Neural cell (in vitro differentiated cells): ENCODE measurements around the gene PDE1C.

Experiments used
- EP300 ChIP-seq: fragments of 450-650 bp; conservative IDR thresholded peaks from 2 replicates; pipeline ENCODE4 v1.6.1; 2014; ENCODE audit warnings: antibody characterized with exemption, mild to moderate bottlenecking, moderate library complexity; ENCODE audit not compliant: poor library complexity, severe bottlenecking
- EZH2 ChIP-seq: fragments of 200-600, 300-800 bp; shearing (Covaris generic), sonication (generic); IDR thresholded peaks from 2 replicates; pipeline ENCODE4 v1.6.1; 2014; ENCODE audit warnings: antibody characterized with exemption, low read length, borderline replicate concordance, mild to moderate bottlenecking; ENCODE audit not compliant: insufficient read depth, poor library complexity, severe bottlenecking
- MXI1 ChIP-seq: fragments of 450-650 bp; conservative IDR thresholded peaks from 2 replicates; pipeline ENCODE4 v1.6.1; 2014; ENCODE audit warnings: antibody characterized with exemption, mild to moderate bottlenecking; ENCODE audit not compliant: poor library complexity, severe bottlenecking
- POLR2AphosphoS5 ChIP-seq: IDR thresholded peaks from 2 replicates; pipeline ENCODE4 v1.6.1; 2012
- RAD21 ChIP-seq: fragments of 450-650 bp; conservative IDR thresholded peaks from 2 replicates; pipeline ENCODE4 v1.6.1; 2014; ENCODE audit warnings: antibody characterized with exemption, mild to moderate bottlenecking, moderate library complexity
- REST ChIP-seq: IDR thresholded peaks from 2 replicates; pipeline ENCODE4 v1.6.1; 2012; ENCODE audit warnings: borderline replicate concordance
- SMC3 ChIP-seq: fragments of 450-650 bp; conservative IDR thresholded peaks from 2 replicates; pipeline ENCODE4 v1.6.1; 2014; ENCODE audit warnings: antibody characterized with exemption, mild to moderate bottlenecking, moderate library complexity; ENCODE audit not compliant: poor library complexity
- TAF1 ChIP-seq: IDR thresholded peaks from 2 replicates; pipeline ENCODE4 v1.6.1; 2012; ENCODE audit warnings: low read depth
- TF ChIP-seq, protein P1 (sequence below): fragments of 450-650 bp; IDR thresholded peaks from 2 replicates; pipeline ENCODE4 v1.5.1; 2014; ENCODE audit warnings: antibody characterized with exemption, mild to moderate bottlenecking, moderate library complexity; ENCODE audit not compliant: poor library complexity, severe bottlenecking

DNA sequence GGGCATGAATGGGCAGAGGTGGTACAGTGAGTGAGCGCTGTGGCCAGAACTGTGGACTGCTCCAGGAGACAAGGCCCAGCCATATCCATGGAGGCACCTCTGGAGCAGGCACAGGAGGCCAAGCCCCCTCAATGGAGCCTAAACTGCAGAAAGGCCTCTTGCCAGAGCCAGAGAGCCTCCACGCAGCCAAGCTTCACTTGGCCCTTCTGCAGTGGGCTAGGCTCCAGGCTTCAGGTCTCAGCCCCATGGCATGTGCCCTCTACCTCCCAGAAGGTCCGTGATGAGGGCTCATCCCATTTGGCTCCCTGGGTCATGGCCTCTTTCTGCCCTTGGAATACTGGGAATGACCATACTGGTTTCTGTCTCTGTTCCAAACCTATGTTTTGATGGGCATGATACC, 8.9 kb downstream of the PDE1C start:
- TF ChIP-seq RAD21 (no peak), MXI1 (no peak), REST (no peak), TAF1 (no peak), EP300 (no peak), EZH2 (no peak), POLR2AphosphoS5 (no peak), SMC3 (no peak)
- TF ChIP-seq, protein P1, sequence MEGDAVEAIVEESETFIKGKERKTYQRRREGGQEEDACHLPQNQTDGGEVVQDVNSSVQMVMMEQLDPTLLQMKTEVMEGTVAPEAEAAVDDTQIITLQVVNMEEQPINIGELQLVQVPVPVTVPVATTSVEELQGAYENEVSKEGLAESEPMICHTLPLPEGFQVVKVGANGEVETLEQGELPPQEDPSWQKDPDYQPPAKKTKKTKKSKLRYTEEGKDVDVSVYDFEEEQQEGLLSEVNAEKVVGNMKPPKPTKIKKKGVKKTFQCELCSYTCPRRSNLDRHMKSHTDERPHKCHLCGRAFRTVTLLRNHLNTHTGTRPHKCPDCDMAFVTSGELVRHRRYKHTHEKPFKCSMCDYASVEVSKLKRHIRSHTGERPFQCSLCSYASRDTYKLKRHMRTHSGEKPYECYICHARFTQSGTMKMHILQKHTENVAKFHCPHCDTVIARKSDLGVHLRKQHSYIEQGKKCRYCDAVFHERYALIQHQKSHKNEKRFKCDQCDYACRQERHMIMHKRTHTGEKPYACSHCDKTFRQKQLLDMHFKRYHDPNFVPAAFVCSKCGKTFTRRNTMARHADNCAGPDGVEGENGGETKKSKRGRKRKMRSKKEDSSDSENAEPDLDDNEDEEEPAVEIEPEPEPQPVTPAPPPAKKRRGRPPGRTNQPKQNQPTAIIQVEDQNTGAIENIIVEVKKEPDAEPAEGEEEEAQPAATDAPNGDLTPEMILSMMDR, result no peak
